SJSA1 (cell line): ENCODE data around the gene PGF. TPM values are rescaled to one million over a fixed set of nuclear protein-coding genes. Genes with fewer than 3 reads are reported as not detected.

Source experiments
- DNase-seq, 2 experiments: peaks; one replicate each; pipeline ENCODE4 v3.0.0-alpha.2; 2015 to 2020; ENCODE audit warnings: low spot score in 2 of 2, low read depth in 1 of 2
- H3K27ac ChIP-seq: fragments of 250-450 bp; sonication (Bioruptor Pico); 2 replicates; pipeline ENCODE4 v1.5.1; 2020; ENCODE audit warnings: mild to moderate bottlenecking, moderate library complexity
- H3K27me3 ChIP-seq: fragments of 250-450 bp; sonication (Bioruptor Pico); replicated peaks from 2 replicates; pipeline ENCODE4 v1.5.1; 2020; ENCODE audit warnings: mild to moderate bottlenecking, moderate library complexity
- H3K36me3 ChIP-seq: fragments of 250-450 bp; sonication (Bioruptor Pico); 2 replicates; pipeline ENCODE4 v1.5.1; 2020; ENCODE audit warnings: mild to moderate bottlenecking
- H3K4me1 ChIP-seq: fragments of 250-450 bp; sonication (Bioruptor Pico); replicated peaks from 2 replicates; pipeline ENCODE4 v1.6.1; 2021; ENCODE audit warnings: mild to moderate bottlenecking
- H3K4me3 ChIP-seq: fragments of 250-450 bp; sonication (Bioruptor Pico); 2 replicates; pipeline ENCODE4 v1.5.1; 2020; ENCODE audit warnings: mild to moderate bottlenecking
- H3K9me3 ChIP-seq: fragments of 250-450 bp; sonication (Bioruptor Pico); replicated peaks from 2 replicates; pipeline ENCODE4 v1.5.1; 2020; ENCODE audit warnings: mild to moderate bottlenecking
- total RNA-seq: library from RNA; depleted of rRNA; stranded (reverse); fragments of >200 nt; shearing (Covaris generic); gene quantifications from 2 replicates; pipeline ENCODE4 v1.2.3, GENCODE V29; 2014

Gene PGF
- total RNA-seq, 1 experiment from 2014 or later: 0.79 TPM

GRCh38 chr14:74974364-74975058 is 19.1 kb upstream of the PGF start:
- Histone ChIP-seq H3K4me1 (peaks cover 5% of the 10 kb centered on the region; the same call in 1 of the 2 replicates), H3K27ac (no peak overlapping the region), H3K36me3 (no peaks in the 10 kb centered on the region), H3K27me3 (no peaks in the 10 kb centered on the region), H3K4me3 (no peak overlapping the region), H3K9me3 (no peaks in the 10 kb centered on the region)
- no peak for DNase-seq

GRCh38 chr14:74973905-74974363 is 18.5 kb upstream of the PGF start:
- H3K4me1 ChIP-seq: peaks cover 5% of the 10 kb centered on the region; the same call in 1 of the 2 replicates
- H3K4me3 ChIP-seq: no peak overlapping the region
- no peaks in the 10 kb centered on the region for H3K9me3 ChIP-seq
- DNase-seq: no peak
- H3K27ac ChIP-seq: no peak overlapping the region
- H3K36me3 ChIP-seq: no peaks in the 10 kb centered on the region
- H3K27me3 ChIP-seq: no peaks in the 10 kb centered on the region

- H3K4me1 ChIP-seq: peaks cover 5% of the 10 kb centered on the region; the same call in 1 of the 2 replicates
- no peak overlapping the region for H3K27ac ChIP-seq
Measured at GRCh38 chr14:74973003-74973653, 17.7 kb upstream of the PGF start.

GRCh38 chr14:74968811-74969210 is 13.4 kb upstream of the PGF start:
- DNase-seq: no peak
- Histone ChIP-seq H3K27me3 (no peaks in the 10 kb centered on the region), H3K27ac (no peak overlapping the region)

More at GRCh38 chr14:74973003-74973653, 17.7 kb upstream of the PGF start:
- DNase-seq: no peak
- Histone ChIP-seq H3K36me3 (no peaks in the 10 kb centered on the region), H3K4me3 (no peak overlapping the region), H3K27me3 (no peaks in the 10 kb centered on the region), H3K9me3 (no peaks in the 10 kb centered on the region)

GRCh38 chr14:74965486-74966153 is 10.2 kb upstream of the PGF start:
- DNase-seq: no peak
- Histone ChIP-seq H3K9me3 (no peaks in the 10 kb centered on the region), H3K36me3 (no peaks in the 10 kb centered on the region), H3K4me1 (peaks cover 7% of the 10 kb centered on the region; the same call in 1 of the 2 replicates), H3K4me3 (no peak overlapping the region), H3K27me3 (no peaks in the 10 kb centered on the region), H3K27ac (no peak overlapping the region)

More at GRCh38 chr14:74968811-74969210, 13.4 kb upstream of the PGF start:
- Histone ChIP-seq H3K4me3 (no peak overlapping the region), H3K36me3 (no peaks in the 10 kb centered on the region), H3K4me1 (peaks cover 12% of the 10 kb centered on the region; the same call in 1 of the 2 replicates), H3K9me3 (no peaks in the 10 kb centered on the region)

GRCh38 chr14:74964787-74965485 is 9.5 kb upstream of the PGF start:
- Histone ChIP-seq H3K4me3 (no peak overlapping the region), H3K4me1 (peaks cover 7% of the 10 kb centered on the region; the same call in 1 of the 2 replicates), H3K27me3 (no peaks in the 10 kb centered on the region), H3K9me3 (no peaks in the 10 kb centered on the region), H3K27ac (no peak overlapping the region), H3K36me3 (no peaks in the 10 kb centered on the region)
- DNase-seq: peak in 1 of 2 experiments; percentile 12

- DNase-seq: no peak
- no peaks in the 10 kb centered on the region for H3K36me3 ChIP-seq
- no peak overlapping the region for H3K27ac ChIP-seq
Measured at GRCh38 chr14:74963705-74964271, 8.4 kb upstream of the PGF start.

GRCh38 chr14:74963178-74963704 is 7.8 kb upstream of the PGF start:
- no peaks in the 10 kb centered on the region for H3K27me3 ChIP-seq
- H3K27ac ChIP-seq: no peak overlapping the region
- H3K36me3 ChIP-seq: no peaks in the 10 kb centered on the region
- no peak for DNase-seq
- no peak overlapping the region for H3K4me3 ChIP-seq
- H3K9me3 ChIP-seq: no peaks in the 10 kb centered on the region
- H3K4me1 ChIP-seq: peaks cover 7% of the 10 kb centered on the region; the same call in 1 of the 2 replicates

More at GRCh38 chr14:74963705-74964271, 8.4 kb upstream of the PGF start:
- Histone ChIP-seq H3K9me3 (no peaks in the 10 kb centered on the region), H3K27me3 (no peaks in the 10 kb centered on the region), H3K4me1 (peaks cover 7% of the 10 kb centered on the region; the same call in 1 of the 2 replicates), H3K4me3 (no peak overlapping the region)

GRCh38 chr14:74962493-74962892 is 7.1 kb upstream of the PGF start:
- Histone ChIP-seq H3K9me3 (no peaks in the 10 kb centered on the region), H3K4me3 (no peak overlapping the region), H3K4me1 (peaks cover 7% of the 10 kb centered on the region; the same call in 1 of the 2 replicates), H3K27me3 (no peaks in the 10 kb centered on the region), H3K36me3 (no peaks in the 10 kb centered on the region), H3K27ac (no peak overlapping the region)
- no peak for DNase-seq

- Histone ChIP-seq H3K9me3 (no peaks in the 10 kb centered on the region), H3K4me3 (no peak overlapping the region), H3K27me3 (no peaks in the 10 kb centered on the region), H3K36me3 (no peaks in the 10 kb centered on the region), H3K27ac (no peak overlapping the region), H3K4me1 (peaks cover 7% of the 10 kb centered on the region; the same call in 1 of the 2 replicates)
- no peak for DNase-seq
Measured at GRCh38 chr14:74962046-74962445, 6.6 kb upstream of the PGF start.

GRCh38 chr14:74961238-74961911 is 6.0 kb upstream of the PGF start:
- no peak overlapping the region for H3K4me3 ChIP-seq
- H3K27me3 ChIP-seq: no peaks in the 10 kb centered on the region
- H3K36me3 ChIP-seq: no peaks in the 10 kb centered on the region
- peaks cover 7% of the 10 kb centered on the region; the same call in 1 of the 2 replicates for H3K4me1 ChIP-seq
- no peak overlapping the region for H3K27ac ChIP-seq
- no peaks in the 10 kb centered on the region for H3K9me3 ChIP-seq
- no peak for DNase-seq

GRCh38 chr14:74960736-74961135 is 5.3 kb upstream of the PGF start:
- no peaks in the 10 kb centered on the region; the same call in 1 of the 2 replicates for H3K27me3 ChIP-seq
- H3K9me3 ChIP-seq: no peaks in the 10 kb centered on the region
- H3K4me3 ChIP-seq: no peak overlapping the region
- no peak for DNase-seq
- no peak overlapping the region for H3K27ac ChIP-seq
- peaks cover 8% of the 10 kb centered on the region for H3K4me1 ChIP-seq
- no peaks in the 10 kb centered on the region for H3K36me3 ChIP-seq
